Nephron (organoid): ENCODE measurements around the gene ABCB11.
"Not testable (repeated sequence)": the region's sequence is repeated elsewhere in the genome, so short reads cannot be mapped to it uniquely, and the experiment has no call there.

ENCODE experiments used
- H3K27ac Mint-ChIP-seq, 3 experiments: 2 replicates each; pipeline ENCODE4 v1.8.0; 2020; ENCODE audit warnings: mixed read lengths in 3 of 3, mild to moderate bottlenecking in 2 of 3, moderate library complexity in 1 of 3
- H3K27me3 Mint-ChIP-seq: 2 replicates; pipeline ENCODE4 v1.8.0; 2021; ENCODE audit warnings: low read depth, mild to moderate bottlenecking, moderate library complexity, mixed read lengths
- H3K36me3 Mint-ChIP-seq: 2 replicates; pipeline ENCODE4 v1.8.0; 2020; ENCODE audit warnings: low read depth, mixed read lengths
- H3K4me1 Mint-ChIP-seq: 2 replicates; pipeline ENCODE4 v1.8.0; 2020; ENCODE audit warnings: mixed read lengths
- H3K4me3 Mint-ChIP-seq, 3 experiments: 2 replicates each; pipeline ENCODE4 v1.8.0; 2020; ENCODE audit warnings: mild to moderate bottlenecking in 3 of 3, mixed read lengths in 3 of 3, moderate library complexity in 2 of 3
- H3K9me3 Mint-ChIP-seq: 2 replicates; pipeline ENCODE4 v1.8.0; 2020; ENCODE audit warnings: mixed read lengths
- CTCF ChIP-seq, 3 experiments: fragments of 200-600 bp; sonication (generic); IDR thresholded peaks; one replicate each; pipeline ENCODE4 v1.5.0; 2021; ENCODE audit warnings: antibody characterized with exemption in 3 of 3; ENCODE audit not compliant: unreplicated experiment in 3 of 3

ABCB11 gene

GRCh38 chr2:169065864-169066517 lies 34.9 kb upstream of the ABCB11 start:
- peaks cover 3% of the 10 kb centered on the region for H3K9me3 Mint-ChIP-seq
- H3K36me3 Mint-ChIP-seq = no peaks in the 10 kb centered on the region
- H3K27me3 Mint-ChIP-seq = no peaks in the 10 kb centered on the region
- no peak for TF ChIP-seq CTCF (IDR thresholded peaks at IDR 0.05; ENCODE audit: unreplicated experiment in 3 of 3)
- H3K27ac Mint-ChIP-seq = no peak overlapping the region
- H3K4me3 Mint-ChIP-seq = no peak overlapping the region
- H3K4me1 Mint-ChIP-seq = no peaks in the 10 kb centered on the region

- TF ChIP-seq CTCF (IDR thresholded peaks at IDR 0.05; ENCODE audit: unreplicated experiment in 3 of 3) = no peak
- Mint-ChIP-seq H3K27ac (no peak overlapping the region), H3K9me3 (peaks cover 3% of the 10 kb centered on the region), H3K27me3 (no peaks in the 10 kb centered on the region), H3K36me3 (no peaks in the 10 kb centered on the region), H3K4me1 (no peaks in the 10 kb centered on the region), H3K4me3 (no peak overlapping the region)
Observed at GRCh38 chr2:169065422-169065821, 34.3 kb upstream of the ABCB11 start.

GRCh38 chr2:169064199-169064598 lies 33.1 kb upstream of the ABCB11 start:
- not testable (repeated sequence) for H3K27me3 Mint-ChIP-seq, H3K4me1 Mint-ChIP-seq, H3K36me3 Mint-ChIP-seq, H3K27ac Mint-ChIP-seq, H3K4me3 Mint-ChIP-seq, H3K9me3 Mint-ChIP-seq

GRCh38 chr2:169054575-169054974 lies 23.5 kb upstream of the ABCB11 start:
- peaks cover 43% of the 10 kb centered on the region for H3K9me3 Mint-ChIP-seq
- not testable (repeated sequence) for H3K36me3 Mint-ChIP-seq, H3K27me3 Mint-ChIP-seq, H3K4me1 Mint-ChIP-seq, H3K4me3 Mint-ChIP-seq, H3K27ac Mint-ChIP-seq

GRCh38 chr2:169050476-169051240 lies 19.5 kb upstream of the ABCB11 start:
- no peak for TF ChIP-seq CTCF (IDR thresholded peaks at IDR 0.05; ENCODE audit: unreplicated experiment in 3 of 3)
- Mint-ChIP-seq H3K4me3 (no peak overlapping the region), H3K27ac (no peak overlapping the region), H3K4me1 (no peaks in the 10 kb centered on the region), H3K9me3 (peaks cover 20% of the 10 kb centered on the region), H3K36me3 (no peaks in the 10 kb centered on the region), H3K27me3 (no peaks in the 10 kb centered on the region)

- H3K27me3 Mint-ChIP-seq = no peaks in the 10 kb centered on the region
- TF ChIP-seq CTCF (IDR thresholded peaks at IDR 0.05; ENCODE audit: unreplicated experiment in 3 of 3) = no peak
- H3K27ac Mint-ChIP-seq = no peak overlapping the region
- no peaks in the 10 kb centered on the region for H3K36me3 Mint-ChIP-seq
- no peaks in the 10 kb centered on the region for H3K4me1 Mint-ChIP-seq
- no peak overlapping the region for H3K4me3 Mint-ChIP-seq
- H3K9me3 Mint-ChIP-seq = peaks cover 13% of the 10 kb centered on the region
Observed at GRCh38 chr2:169049142-169049541, 18.0 kb upstream of the ABCB11 start.
